ENCODE data around the gene SMG7.

The SMG7 gene

GRCh38 chr1:183552441-183552840 lies 80.1 kb downstream of the SMG7 start:
- DNase-seq (ENCODE audit: low read depth): no peak
- H3K4me3 ChIP-seq (ENCODE audit: control insufficient read depth, low read depth, low read length): no peak overlapping the region
- TF ChIP-seq CTCF (conservative IDR thresholded peaks at IDR 0.05; ENCODE audit: control insufficient read depth, insufficient read depth, low read depth, low read length): no peak

- no peak overlapping the region for H3K4me3 ChIP-seq (ENCODE audit: control insufficient read depth, low read depth, low read length)
- no peak for DNase-seq (ENCODE audit: low read depth)
- no peak for TF ChIP-seq CTCF (conservative IDR thresholded peaks at IDR 0.05; ENCODE audit: control insufficient read depth, insufficient read depth, low read depth, low read length)
Observed at GRCh38 chr1:183552891-183553290, 80.6 kb downstream of the SMG7 start.

- DNase-seq (ENCODE audit: low read depth): no peak
- no peak overlapping the region for H3K4me3 ChIP-seq (ENCODE audit: control insufficient read depth, low read depth, low read length)
- TF ChIP-seq CTCF (conservative IDR thresholded peaks at IDR 0.05; ENCODE audit: control insufficient read depth, insufficient read depth, low read depth, low read length): no peak
Observed at GRCh38 chr1:183553331-183553730, 81.0 kb downstream of the SMG7 start.

- no peak for DNase-seq (ENCODE audit: low read depth)
- no peak for TF ChIP-seq CTCF (conservative IDR thresholded peaks at IDR 0.05; ENCODE audit: control insufficient read depth, insufficient read depth, low read depth, low read length)
- no peak overlapping the region for H3K4me3 ChIP-seq (ENCODE audit: control insufficient read depth, low read depth, low read length)
Observed at GRCh38 chr1:183553764-183554163, 81.5 kb downstream of the SMG7 start.

GRCh38 chr1:183554577-183554976 lies 82.3 kb downstream of the SMG7 start:
- TF ChIP-seq CTCF (conservative IDR thresholded peaks at IDR 0.05; ENCODE audit: control insufficient read depth, insufficient read depth, low read depth, low read length): no peak
- DNase-seq (ENCODE audit: low read depth): no peak
- no peak overlapping the region for H3K4me3 ChIP-seq (ENCODE audit: control insufficient read depth, low read depth, low read length)

- no peak overlapping the region for H3K4me3 ChIP-seq (ENCODE audit: control insufficient read depth, low read depth, low read length)
- no peak for DNase-seq (ENCODE audit: low read depth)
- no peak for TF ChIP-seq CTCF (conservative IDR thresholded peaks at IDR 0.05; ENCODE audit: control insufficient read depth, insufficient read depth, low read depth, low read length)
Observed at GRCh38 chr1:183559061-183559460, 86.8 kb downstream of the SMG7 start.

GRCh38 chr1:183562701-183563100 lies 90.4 kb downstream of the SMG7 start:
- TF ChIP-seq CTCF (conservative IDR thresholded peaks at IDR 0.05; ENCODE audit: control insufficient read depth, insufficient read depth, low read depth, low read length): no peak
- no peak overlapping the region for H3K4me3 ChIP-seq (ENCODE audit: control insufficient read depth, low read depth, low read length)
- no peak for DNase-seq (ENCODE audit: low read depth)
